ENCODE results near the gene GAREM1.
A peak's percentile ranks its signal among the peaks of the same experiment; 100 is the strongest.

The GAREM1 gene

GRCh38 chr18:32337821-32338220 lies 132.9 kb downstream of the GAREM1 start:
- Histone ChIP-seq H4K91ac (ENCODE audit: low read depth, low read length, poor library complexity) (no peak overlapping the region), H3K4me1 (ENCODE audit: control insufficient read depth in 2 of 2, insufficient read depth in 1 of 2, low read depth in 1 of 2, low read length in 2 of 2) (peaks cover 0 to 10% of the 10 kb centered on the region in 2 donors), H2AK5ac (ENCODE audit: low read depth, low read length) (no peak overlapping the region), H2BK15ac (ENCODE audit: low read length) (no peak overlapping the region), H3K4ac (ENCODE audit: low read length) (no peak overlapping the region), H3K36me3 (replicated peaks in 1 of 2; ENCODE audit: control insufficient read depth in 2 of 2, insufficient read depth in 2 of 2, low read length in 2 of 2) (no peaks in the 10 kb centered on the region), H2AFZ (ENCODE audit: low read length) (no peak overlapping the region), H2BK120ac (ENCODE audit: low read depth, low read length) (no peak overlapping the region), H3K18ac (ENCODE audit: low read length) (no peak overlapping the region), H3K27me3 (ENCODE audit: control insufficient read depth in 3 of 3, insufficient read depth in 3 of 3, low read depth in 1 of 3, low read length in 3 of 3) (no peaks in the 10 kb centered on the region), H2BK5ac (ENCODE audit: low read length) (no peak overlapping the region), H3K23ac (ENCODE audit: low read depth, low read length, poor library complexity) (no peak overlapping the region), H3K27ac (replicated peaks; ENCODE audit: low read length) (no peak overlapping the region), H2BK12ac (ENCODE audit: low read length) (no peak overlapping the region), H3K9ac (ENCODE audit: low read depth, low read length, poor library complexity) (no peak overlapping the region), H4K8ac (ENCODE audit: low read depth, low read length) (no peak overlapping the region), H3K4me3 (ENCODE audit: low read length in 2 of 2) (no peak overlapping the region), H3K9me3 (replicated peaks in 1 of 2; ENCODE audit: control insufficient read depth in 2 of 2, insufficient read depth in 1 of 2, low read depth in 1 of 2, low read length in 2 of 2) (no peaks in the 10 kb centered on the region), H3K4me2 (ENCODE audit: insufficient read depth, low read length, poor library complexity, severe bottlenecking) (no peak overlapping the region), H3K14ac (ENCODE audit: low read length) (no peak overlapping the region), H3K79me1 (ENCODE audit: low read depth, low read length) (no peaks in the 10 kb centered on the region)
- DNase-seq (ENCODE audit: low spot score) = no peak
- WGBS, 2 donors (ENCODE audit: extremely low coverage in 2 of 2, insufficient read length in 2 of 2, insufficient replicate concordance in 1 of 2) = no CpG with 5 or more reads among the region's 8 CpGs

- H4K8ac ChIP-seq (ENCODE audit: low read depth, low read length) = no peak overlapping the region
- no peaks in the 10 kb centered on the region for H3K9me3 ChIP-seq (replicated peaks in 1 of 2; ENCODE audit: control insufficient read depth in 2 of 2, insufficient read depth in 1 of 2, low read depth in 1 of 2, low read length in 2 of 2)
- H3K36me3 ChIP-seq (replicated peaks in 1 of 2; ENCODE audit: control insufficient read depth in 2 of 2, insufficient read depth in 2 of 2, low read length in 2 of 2) = no peaks in the 10 kb centered on the region
- H3K27me3 ChIP-seq (ENCODE audit: control insufficient read depth in 3 of 3, insufficient read depth in 3 of 3, low read depth in 1 of 3, low read length in 3 of 3) = no peaks in the 10 kb centered on the region
- no peak overlapping the region for H2BK120ac ChIP-seq (ENCODE audit: low read depth, low read length)
- H3K4me3 ChIP-seq (ENCODE audit: low read length in 2 of 2) = no peak overlapping the region
- H2BK5ac ChIP-seq (ENCODE audit: low read length) = no peak overlapping the region
- no peak overlapping the region for H3K4ac ChIP-seq (ENCODE audit: low read length)
- no peak overlapping the region for H3K23ac ChIP-seq (ENCODE audit: low read depth, low read length, poor library complexity)
- no peak overlapping the region for H3K14ac ChIP-seq (ENCODE audit: low read length)
- no peak overlapping the region for H3K27ac ChIP-seq (replicated peaks; ENCODE audit: low read length)
- H4K91ac ChIP-seq (ENCODE audit: low read depth, low read length, poor library complexity) = no peak overlapping the region
- H2AFZ ChIP-seq (ENCODE audit: low read length) = no peak overlapping the region
- H3K4me2 ChIP-seq (ENCODE audit: insufficient read depth, low read length, poor library complexity, severe bottlenecking) = no peak overlapping the region
- WGBS, 2 donors (ENCODE audit: extremely low coverage in 2 of 2, insufficient read length in 2 of 2, insufficient replicate concordance in 1 of 2) = no CpG with 5 or more reads among the region's 7 CpGs
- H3K18ac ChIP-seq (ENCODE audit: low read length) = no peak overlapping the region
- no peak overlapping the region for H2BK12ac ChIP-seq (ENCODE audit: low read length)
- H3K79me1 ChIP-seq (ENCODE audit: low read depth, low read length) = no peaks in the 10 kb centered on the region
- peaks cover 0 to 10% of the 10 kb centered on the region in 2 donors for H3K4me1 ChIP-seq (ENCODE audit: control insufficient read depth in 2 of 2, insufficient read depth in 1 of 2, low read depth in 1 of 2, low read length in 2 of 2)
- DNase-seq (ENCODE audit: low spot score) = no peak
- H2AK5ac ChIP-seq (ENCODE audit: low read depth, low read length) = no peak overlapping the region
- H2BK15ac ChIP-seq (ENCODE audit: low read length) = no peak overlapping the region
- H3K9ac ChIP-seq (ENCODE audit: low read depth, low read length, poor library complexity) = no peak overlapping the region
Measured at GRCh38 chr18:32337347-32337746, 133.3 kb downstream of the GAREM1 start.

GRCh38 chr18:32335228-32335627 lies 135.5 kb downstream of the GAREM1 start:
- Histone ChIP-seq H4K8ac (ENCODE audit: low read depth, low read length) (no peak overlapping the region), H2AFZ (ENCODE audit: low read length) (peak overlapping the region; percentile 25), H3K4me1 (ENCODE audit: control insufficient read depth in 2 of 2, insufficient read depth in 1 of 2, low read depth in 1 of 2, low read length in 2 of 2) (peaks cover 0 to 10% of the 10 kb centered on the region in 2 donors), H3K14ac (ENCODE audit: low read length) (no peak overlapping the region), H3K9me3 (replicated peaks in 1 of 2; ENCODE audit: control insufficient read depth in 2 of 2, insufficient read depth in 1 of 2, low read depth in 1 of 2, low read length in 2 of 2) (no peaks in the 10 kb centered on the region), H3K4me2 (ENCODE audit: insufficient read depth, low read length, poor library complexity, severe bottlenecking) (no peak overlapping the region), H3K27ac (replicated peaks; ENCODE audit: low read length) (no peak overlapping the region), H3K79me1 (ENCODE audit: low read depth, low read length) (no peaks in the 10 kb centered on the region), H3K9ac (ENCODE audit: low read depth, low read length, poor library complexity) (no peak overlapping the region), H2BK5ac (ENCODE audit: low read length) (no peak overlapping the region), H2AK5ac (ENCODE audit: low read depth, low read length) (no peak overlapping the region), H3K23ac (ENCODE audit: low read depth, low read length, poor library complexity) (no peak overlapping the region), H2BK15ac (ENCODE audit: low read length) (no peak overlapping the region), H3K18ac (ENCODE audit: low read length) (no peak overlapping the region), H3K36me3 (replicated peaks in 1 of 2; ENCODE audit: control insufficient read depth in 2 of 2, insufficient read depth in 2 of 2, low read length in 2 of 2) (no peaks in the 10 kb centered on the region), H2BK120ac (ENCODE audit: low read depth, low read length) (no peak overlapping the region), H3K4ac (ENCODE audit: low read length) (no peak overlapping the region), H4K91ac (ENCODE audit: low read depth, low read length, poor library complexity) (no peak overlapping the region), H2BK12ac (ENCODE audit: low read length) (no peak overlapping the region), H3K27me3 (ENCODE audit: control insufficient read depth in 3 of 3, insufficient read depth in 3 of 3, low read depth in 1 of 3, low read length in 3 of 3) (no peaks in the 10 kb centered on the region), H3K4me3 (ENCODE audit: low read length in 2 of 2) (no peak overlapping the region)
- no CpG with 5 or more reads among the region's 4 CpGs for WGBS, 2 donors (ENCODE audit: extremely low coverage in 2 of 2, insufficient read length in 2 of 2, insufficient replicate concordance in 1 of 2)
- no peak for DNase-seq (ENCODE audit: low spot score)

- Histone ChIP-seq H3K79me1 (ENCODE audit: low read depth, low read length) (no peaks in the 10 kb centered on the region), H2BK120ac (ENCODE audit: low read depth, low read length) (no peak overlapping the region), H4K8ac (ENCODE audit: low read depth, low read length) (no peak overlapping the region), H2BK15ac (ENCODE audit: low read length) (no peak overlapping the region), H3K18ac (ENCODE audit: low read length) (no peak overlapping the region), H3K4me3 (ENCODE audit: low read length in 2 of 2) (no peak overlapping the region), H2BK12ac (ENCODE audit: low read length) (no peak overlapping the region), H3K4me2 (ENCODE audit: insufficient read depth, low read length, poor library complexity, severe bottlenecking) (no peak overlapping the region), H3K23ac (ENCODE audit: low read depth, low read length, poor library complexity) (no peak overlapping the region), H2AFZ (ENCODE audit: low read length) (no peak overlapping the region), H3K9ac (ENCODE audit: low read depth, low read length, poor library complexity) (no peak overlapping the region), H3K27me3 (ENCODE audit: control insufficient read depth in 3 of 3, insufficient read depth in 3 of 3, low read depth in 1 of 3, low read length in 3 of 3) (no peaks in the 10 kb centered on the region), H3K14ac (ENCODE audit: low read length) (no peak overlapping the region), H2AK5ac (ENCODE audit: low read depth, low read length) (no peak overlapping the region), H4K91ac (ENCODE audit: low read depth, low read length, poor library complexity) (no peak overlapping the region), H3K4me1 (ENCODE audit: control insufficient read depth in 2 of 2, insufficient read depth in 1 of 2, low read depth in 1 of 2, low read length in 2 of 2) (peaks cover 0 to 10% of the 10 kb centered on the region in 2 donors), H3K36me3 (replicated peaks in 1 of 2; ENCODE audit: control insufficient read depth in 2 of 2, insufficient read depth in 2 of 2, low read length in 2 of 2) (no peaks in the 10 kb centered on the region), H3K27ac (replicated peaks; ENCODE audit: low read length) (no peak overlapping the region), H3K9me3 (replicated peaks in 1 of 2; ENCODE audit: control insufficient read depth in 2 of 2, insufficient read depth in 1 of 2, low read depth in 1 of 2, low read length in 2 of 2) (no peaks in the 10 kb centered on the region), H2BK5ac (ENCODE audit: low read length) (no peak overlapping the region), H3K4ac (ENCODE audit: low read length) (no peak overlapping the region)
- WGBS, 2 donors (ENCODE audit: extremely low coverage in 2 of 2, insufficient read length in 2 of 2, insufficient replicate concordance in 1 of 2) = no CpG with 5 or more reads among the region's 7 CpGs
- DNase-seq (ENCODE audit: low spot score) = no peak
Measured at GRCh38 chr18:32333781-32334180, 136.9 kb downstream of the GAREM1 start.

All from neuronal stem cell (in vitro differentiated cells).